Measurements from ENCODE around the gene CCDC71.
A peak's percentile ranks its signal among the peaks of the same experiment; 100 is the strongest.

CCDC71 gene

GRCh38 chr3:49165771-49166751 lies at the start of gene CCDC71:
Gene CCDC71 (minus strand): TSS chr3:49166331. CDS start chr3:49164208, 2,123 bp downstream.
- DNase-seq = peak; percentile 79

- DNase-seq = no peak
Observed at GRCh38 chr3:49213998-49214397, 47.9 kb upstream of the CCDC71 start.

GRCh38 chr3:49213541-49213943 lies 47.4 kb upstream of the CCDC71 start:
- DNase-seq = no peak

- DNase-seq = no peak
Observed at GRCh38 chr3:49199900-49200281, 33.8 kb upstream of the CCDC71 start.

GRCh38 chr3:49199239-49199899 lies 33.2 kb upstream of the CCDC71 start:
- no peak for DNase-seq

GRCh38 chr3:49198611-49199230 lies 32.6 kb upstream of the CCDC71 start:
- no peak for DNase-seq

- DNase-seq = no peak
Observed at GRCh38 chr3:49198161-49198560, 32.0 kb upstream of the CCDC71 start.

- DNase-seq = no peak
Observed at GRCh38 chr3:49191741-49192140, 25.6 kb upstream of the CCDC71 start.

GRCh38 chr3:49183873-49184272 lies 17.7 kb upstream of the CCDC71 start:
- DNase-seq = no peak

GRCh38 chr3:49182682-49183081 lies 16.6 kb upstream of the CCDC71 start:
- no peak for DNase-seq

GRCh38 chr3:49181351-49181750 lies 15.2 kb upstream of the CCDC71 start:
- no peak for DNase-seq

GRCh38 chr3:49180116-49180515 lies 14.0 kb upstream of the CCDC71 start:
- DNase-seq = no peak

- DNase-seq = no peak
Observed at GRCh38 chr3:49177073-49177472, 10.9 kb upstream of the CCDC71 start.

- DNase-seq = no peak
Observed at GRCh38 chr3:49175530-49175929, 9.4 kb upstream of the CCDC71 start.

- DNase-seq = no peak
Observed at GRCh38 chr3:49174397-49174985, 8.4 kb upstream of the CCDC71 start.

GRCh38 chr3:49173792-49174170 lies 7.7 kb upstream of the CCDC71 start:
- no peak for DNase-seq

- DNase-seq = no peak
Observed at GRCh38 chr3:49173116-49173791, 7.1 kb upstream of the CCDC71 start.

GRCh38 chr3:49172551-49173041 lies 6.5 kb upstream of the CCDC71 start:
- DNase-seq = no peak

- DNase-seq = no peak
Observed at GRCh38 chr3:49171775-49172500, 5.8 kb upstream of the CCDC71 start.

GRCh38 chr3:49171119-49171774 lies 5.1 kb upstream of the CCDC71 start, which contains the start of gene KLHDC8B:
Gene KLHDC8B (plus strand): TSS chr3:49171598. CDS start chr3:49172770, 1,172 bp downstream.
- peak; percentile 83 for DNase-seq

- DNase-seq = no peak
Observed at GRCh38 chr3:49170744-49171118, 4.6 kb upstream of the CCDC71 start.
